MCF 10A (cell line): ENCODE measurements around the gene CAMKMT. TPM values are rescaled to one million over a fixed set of nuclear protein-coding genes. Genes with fewer than 3 reads are reported as not detected.

Experiments
- BruUV-seq: library from RNA; stranded (reverse); fragments of 400-500 nt; replicated peaks from 2 replicates; lab custom pipeline; 2021; lab: Mats Ljungman, UMichigan
- CTCF ChIA-PET: fragments of 300-600 bp; sonication (Branson Sonifier 250); formaldehyde crosslinking; extraction: SDS; loops from one replicate; lab custom pipeline; 2021; ENCODE audit warnings: antibody characterized with exemption, inconsistent platforms; lab: Yijun Ruan, JAX
- POLR2A ChIA-PET: fragments of 300-600, 350-650 bp; sonication (Branson Sonifier 250); formaldehyde crosslinking; extraction: SDS; loops from one replicate; lab custom pipeline; 2020; ENCODE audit warnings: antibody characterized with exemption, inconsistent platforms; lab: Yijun Ruan, JAX
- DNase-seq: peaks from one replicate; pipeline ENCODE4 v3.0.0-alpha.2; 2018; ENCODE audit not compliant: unreplicated experiment
- H3K27ac Mint-ChIP-seq: one replicate; pipeline ENCODE4 v1.8.0; 2022; ENCODE audit warnings: mild to moderate bottlenecking, low read depth, mixed read lengths; ENCODE audit not compliant: unreplicated experiment
- H3K27me3 Mint-ChIP-seq: one replicate; pipeline ENCODE4 v1.8.0; 2022; ENCODE audit warnings: mixed read lengths; ENCODE audit not compliant: insufficient read depth, unreplicated experiment
- H3K36me3 Mint-ChIP-seq: one replicate; pipeline ENCODE4 v1.8.0; 2022; ENCODE audit warnings: mild to moderate bottlenecking, moderate library complexity, mixed read lengths; ENCODE audit not compliant: insufficient read depth, unreplicated experiment
- H3K4me1 Mint-ChIP-seq: one replicate; pipeline ENCODE4 v1.8.0; 2022; ENCODE audit warnings: mixed read lengths; ENCODE audit not compliant: insufficient read depth, unreplicated experiment
- H3K4me3 Mint-ChIP-seq: one replicate; pipeline ENCODE4 v1.8.0; 2022; ENCODE audit warnings: mild to moderate bottlenecking, moderate library complexity, mixed read lengths; ENCODE audit not compliant: unreplicated experiment
- H3K9me3 Mint-ChIP-seq: one replicate; pipeline ENCODE4 v1.8.0; 2022; ENCODE audit warnings: mixed read lengths; ENCODE audit not compliant: unreplicated experiment
- CTCF ChIP-seq: fragments of 200-600 bp; IDR thresholded peaks from one replicate; pipeline ENCODE4 v1.8.0; 2022; ENCODE audit warnings: antibody characterized with exemption, mild to moderate bottlenecking; ENCODE audit not compliant: unreplicated experiment
- intact Hi-C: fragments of 100-400 bp; cut with micrococcal nuclease; formaldehyde crosslinking; loops from 2 replicates; pipeline ENCODE4 v1.14.1; 2022
- total RNA-seq: library from RNA; stranded (reverse); gene quantifications from 2 replicates; pipeline ENCODE4 v1.2.3, GENCODE V29; 2022

The CAMKMT gene
- total RNA-seq, 1 experiment from 2014 or later, result 9.9 TPM

DNA sequence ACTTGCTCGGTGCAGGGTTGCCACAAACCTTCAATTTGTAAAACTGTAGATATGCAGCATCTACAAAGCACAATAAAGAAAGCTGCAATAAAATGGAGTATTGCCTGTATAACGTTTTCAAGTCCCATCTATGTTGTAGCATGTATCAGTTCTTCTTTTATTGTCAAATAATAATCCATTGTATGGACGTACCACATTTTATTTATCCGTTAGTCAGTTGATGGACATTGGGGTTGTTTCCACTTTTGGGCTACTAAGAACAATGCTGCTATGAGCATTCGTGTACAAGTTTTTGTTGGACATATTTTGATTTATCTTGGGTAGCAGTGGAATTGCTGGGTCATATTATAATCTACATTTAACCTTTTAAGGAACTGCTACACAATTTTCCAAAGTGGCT, 339.1 kb downstream of the CAMKMT start:
- Mint-ChIP-seq H3K4me1 (no peaks in the 10 kb centered on the region), H3K4me3 (no peak overlapping the region), H3K27ac (no peak overlapping the region), H3K9me3 (no peaks in the 10 kb centered on the region), H3K36me3 (no peaks in the 10 kb centered on the region), H3K27me3 (no peaks in the 10 kb centered on the region)
- no TSS peak for BruUV-seq
- DNase-seq, result no peak
- ChIA-PET POLR2A (interaction anchor here (1.5 kb wide), 1 partner anchor 7 kb away, joined by 5 read pairs; no protein-coding TSS in a partner anchor), CTCF (interaction anchor here (0.6 to 1.5 kb wide), 3 partner anchors 8 to 221 kb away, joined by 3 to 8 read pairs (median 6); no protein-coding TSS in a partner anchor)
- no peak for TF ChIP-seq CTCF
- intact Hi-C loops, result no loop called here

GRCh38 chr2:44705356-44705755, 343.6 kb downstream of the CAMKMT start:
- Mint-ChIP-seq H3K4me1 (peaks cover 8% of the 10 kb centered on the region), H3K9me3 (no peaks in the 10 kb centered on the region), H3K27ac (no peak overlapping the region), H3K36me3 (no peaks in the 10 kb centered on the region), H3K27me3 (no peaks in the 10 kb centered on the region), H3K4me3 (no peak overlapping the region)
- no peak for TF ChIP-seq CTCF
- ChIA-PET CTCF (interaction anchor here (0.6 to 1.6 kb wide), 5 partner anchors 145 to 572 kb away, joined by 3 to 6 read pairs (median 3); no protein-coding TSS in a partner anchor), POLR2A (interaction anchor here (0.7 to 1.0 kb wide), 2 partner anchors 9 to 226 kb away, joined by 3 read pairs; no protein-coding TSS in a partner anchor)
- no TSS peak for BruUV-seq
- no peak for DNase-seq
- intact Hi-C loops, result no loop called here

DNA sequence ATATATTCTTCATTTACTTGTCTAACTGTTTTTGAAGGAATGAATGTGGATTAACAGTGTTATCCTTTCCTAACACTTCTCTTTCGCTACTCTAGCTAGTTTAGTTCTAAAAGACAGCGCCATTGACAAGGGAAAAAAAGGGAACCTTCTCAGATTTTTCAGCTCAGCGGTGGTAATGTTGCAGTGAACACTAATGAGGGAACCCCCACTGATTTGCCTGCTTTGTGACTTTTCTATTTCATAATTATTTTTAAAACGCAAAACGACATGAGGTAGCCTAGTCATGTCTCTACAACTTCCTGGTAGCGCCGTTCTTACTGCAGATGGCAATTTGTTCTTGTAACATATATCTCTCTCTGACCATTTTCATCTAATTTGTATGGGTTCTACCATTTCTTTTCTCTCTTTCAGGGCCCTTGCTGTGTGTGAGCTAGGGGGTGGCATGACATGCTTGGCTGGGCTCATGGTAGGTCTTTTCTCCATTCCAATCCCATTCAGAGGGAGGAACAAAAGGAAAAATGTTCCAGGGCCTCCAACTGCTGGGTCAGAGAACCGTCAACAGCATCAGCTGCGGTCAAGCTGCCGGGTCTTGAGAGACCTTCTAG, 344.2 kb downstream of the CAMKMT start:
- intact Hi-C loops, result no loop called here
- POLR2A ChIA-PET, result interaction anchor here (1.0 kb wide), 1 partner anchor 227 kb away, joined by 3 read pairs; no protein-coding TSS in a partner anchor
- BruUV-seq, result no TSS peak
- no peak for DNase-seq
- no peak for TF ChIP-seq CTCF
- Mint-ChIP-seq H3K4me3 (no peak overlapping the region), H3K27ac (no peak overlapping the region), H3K36me3 (no peaks in the 10 kb centered on the region), H3K27me3 (no peaks in the 10 kb centered on the region), H3K9me3 (no peaks in the 10 kb centered on the region), H3K4me1 (peaks cover 8% of the 10 kb centered on the region)
- CTCF ChIA-PET, result interaction anchor here (0.5 to 1.6 kb wide), 4 partner anchors 8 to 573 kb away, joined by 3 to 6 read pairs (median 4); no protein-coding TSS in a partner anchor

GRCh38 chr2:44706681-44707553, 345.2 kb downstream of the CAMKMT start:
- ChIA-PET CTCF (interaction anchor here (0.5 to 4.0 kb wide), 5 partner anchors 9 to 227 kb away, joined by 3 to 30 read pairs (median 5); no protein-coding TSS in a partner anchor), POLR2A (interaction anchor here (1.6 kb wide), 1 partner anchor 11 kb away, joined by 5 read pairs; no protein-coding TSS in a partner anchor)
- Mint-ChIP-seq H3K27me3 (no peaks in the 10 kb centered on the region), H3K27ac (no peak overlapping the region), H3K4me1 (peaks cover 8% of the 10 kb centered on the region), H3K36me3 (no peaks in the 10 kb centered on the region), H3K9me3 (no peaks in the 10 kb centered on the region), H3K4me3 (no peak overlapping the region)
- BruUV-seq, result no TSS peak
- intact Hi-C loops, result no loop called here
- no peak for TF ChIP-seq CTCF
- no peak for DNase-seq
